Loucy (cell line): ENCODE results near the gene ADAMTS15.

Experiments used
- H2AFZ ChIP-seq: fragments of 200-600 bp; sonication (generic); 2 replicates; pipeline ENCODE4 v1.6.0; 2016; ENCODE audit warnings: antibody characterized with exemption, mild to moderate bottlenecking, low read length, moderate library complexity
- H3F3A ChIP-seq: fragments of 200-600 bp; 2 replicates; pipeline ENCODE4 v1.6.0; 2016; ENCODE audit warnings: antibody characterized with exemption, low read depth, mild to moderate bottlenecking
- H3K27me3 ChIP-seq: fragments of 200-600 bp; sonication (generic); 2 replicates; pipeline ENCODE4 v1.6.1; 2014; ENCODE audit warnings: low read length, mild to moderate bottlenecking; ENCODE audit not compliant: insufficient read depth, poor library complexity, severe bottlenecking
- H3K36me3 ChIP-seq: fragments of 200-600 bp; sonication (generic); 2 replicates; pipeline ENCODE4 v1.6.1; 2016; ENCODE audit warnings: low read length; ENCODE audit not compliant: insufficient read depth
- H3K4me1 ChIP-seq: fragments of 200-600 bp; sonication (generic); 2 replicates; pipeline ENCODE4 v1.5.1; 2014; ENCODE audit warnings: low read length, mild to moderate bottlenecking; ENCODE audit not compliant: insufficient read depth, poor library complexity, severe bottlenecking
- H3K4me2 ChIP-seq: fragments of 200-600 bp; sonication (generic); 2 replicates; pipeline ENCODE4 v1.6.0; 2014; ENCODE audit warnings: antibody characterized with exemption, low read length, low read depth, mild to moderate bottlenecking; ENCODE audit not compliant: poor library complexity, severe bottlenecking
- H3K4me3 ChIP-seq: fragments of 200-600 bp; sonication (generic); 2 replicates; pipeline ENCODE4 v1.5.1; 2014; ENCODE audit warnings: low read length, mild to moderate bottlenecking, mixed read lengths; ENCODE audit not compliant: poor library complexity, severe bottlenecking
- H3K79me2 ChIP-seq: fragments of 200-600 bp; sonication (generic); 2 replicates; pipeline ENCODE4 v1.6.1; 2014; ENCODE audit warnings: low read length; ENCODE audit not compliant: insufficient read depth
- H3K9ac ChIP-seq: fragments of 200-600 bp; sonication (generic); 2 replicates; pipeline ENCODE4 v1.6.0; 2014; ENCODE audit warnings: mild to moderate bottlenecking, low read depth, low read length, moderate library complexity; ENCODE audit not compliant: poor library complexity, severe bottlenecking
- H3K9me2 ChIP-seq: fragments of 200-600 bp; sonication (generic); replicated peaks from 2 replicates; pipeline ENCODE4 v1.6.1; 2016; ENCODE audit warnings: low read depth, low read length, mixed read lengths
- H3K9me3 ChIP-seq: fragments of 200-600 bp; sonication (generic); 2 replicates; pipeline ENCODE4 v1.6.1; 2014; ENCODE audit warnings: mild to moderate bottlenecking, antibody characterized with exemption, low read length, low read depth; ENCODE audit not compliant: insufficient read depth
- H4K20me1 ChIP-seq: fragments of 200-600 bp; sonication (generic); 2 replicates; pipeline ENCODE4 v1.6.0; 2014; ENCODE audit warnings: antibody characterized with exemption, low read length, mild to moderate bottlenecking; ENCODE audit not compliant: insufficient read depth, poor library complexity, severe bottlenecking
- CTCF ChIP-seq: fragments of 200-600 bp; sonication (generic); conservative IDR thresholded peaks from 2 replicates; pipeline ENCODE4 v1.5.1; 2014; ENCODE audit warnings: mild to moderate bottlenecking, antibody characterized with exemption, low read length
- EZH2phosphoT487 ChIP-seq: fragments of 200-600 bp; IDR thresholded peaks from 2 replicates; pipeline ENCODE4 v1.6.1; 2018; ENCODE audit warnings: antibody characterized with exemption, mild to moderate bottlenecking, moderate library complexity, borderline replicate concordance

Gene ADAMTS15

GRCh38 chr11:130483124-130483523 lies 34.7 kb downstream of the ADAMTS15 start:
- Histone ChIP-seq H3K9me3 (no peaks in the 10 kb centered on the region; the same call in 1 of the 2 replicates), H3K4me1 (no peaks in the 10 kb centered on the region), H4K20me1 (no peaks in the 10 kb centered on the region), H3K9me2 (no peaks in the 10 kb centered on the region), H3K79me2 (no peaks in the 10 kb centered on the region), H3K27me3 (peaks cover 5% of the 10 kb centered on the region), H3F3A (no peaks in the 10 kb centered on the region), H3K4me3 (no peak overlapping the region), H3K4me2 (no peak overlapping the region), H2AFZ (no peak overlapping the region), H3K36me3 (no peaks in the 10 kb centered on the region), H3K9ac (no peak overlapping the region)
- no peak for TF ChIP-seq EZH2phosphoT487
- no peak for TF ChIP-seq CTCF

GRCh38 chr11:130485983-130486382 lies 37.5 kb downstream of the ADAMTS15 start:
- Histone ChIP-seq H3K36me3 (no peaks in the 10 kb centered on the region), H2AFZ (no peak overlapping the region), H3K27me3 (no peaks in the 10 kb centered on the region), H3K4me2 (no peak overlapping the region), H3K79me2 (no peaks in the 10 kb centered on the region), H3K9ac (no peak overlapping the region), H4K20me1 (no peaks in the 10 kb centered on the region), H3K4me1 (no peaks in the 10 kb centered on the region), H3K9me3 (no peaks in the 10 kb centered on the region; the same call in 1 of the 2 replicates), H3F3A (no peaks in the 10 kb centered on the region), H3K9me2 (no peaks in the 10 kb centered on the region), H3K4me3 (no peak overlapping the region)
- no peak for TF ChIP-seq CTCF
- no peak for TF ChIP-seq EZH2phosphoT487

- Histone ChIP-seq H3K4me1 (no peaks in the 10 kb centered on the region), H3F3A (no peaks in the 10 kb centered on the region), H3K79me2 (no peaks in the 10 kb centered on the region), H3K36me3 (no peaks in the 10 kb centered on the region), H2AFZ (no peak overlapping the region), H3K4me3 (no peak overlapping the region), H4K20me1 (no peaks in the 10 kb centered on the region), H3K9me3 (no peaks in the 10 kb centered on the region; the same call in 1 of the 2 replicates), H3K9ac (no peak overlapping the region), H3K27me3 (no peaks in the 10 kb centered on the region), H3K4me2 (no peak overlapping the region), H3K9me2 (no peaks in the 10 kb centered on the region)
- TF ChIP-seq EZH2phosphoT487 (no peak), CTCF (no peak)
Observed at GRCh38 chr11:130486391-130486836, 38.0 kb downstream of the ADAMTS15 start.
